Osteocyte (in vitro differentiated cells): ENCODE results near the gene TOB1. TPM values are rescaled to one million over a fixed set of nuclear protein-coding genes. Genes with fewer than 3 reads are reported as not detected.

Source experiments
- DNase-seq: peaks from one replicate; pipeline ENCODE4 v3.0.0; 2021; ENCODE audit warnings: mixed read lengths; ENCODE audit not compliant: unreplicated experiment; ENCODE audit errors: extremely low spot score
- H3K27ac Mint-ChIP-seq: one replicate; pipeline ENCODE4 v1.8.0; 2021; ENCODE audit warnings: mild to moderate bottlenecking, mixed read lengths; ENCODE audit not compliant: unreplicated experiment
- H3K27me3 Mint-ChIP-seq: one replicate; pipeline ENCODE4 v1.8.0; 2021; ENCODE audit warnings: mixed read lengths; ENCODE audit not compliant: unreplicated experiment
- H3K36me3 Mint-ChIP-seq: one replicate; pipeline ENCODE4 v1.8.0; 2021; ENCODE audit warnings: mixed read lengths; ENCODE audit not compliant: unreplicated experiment
- H3K4me1 Mint-ChIP-seq: one replicate; pipeline ENCODE4 v1.8.0; 2021; ENCODE audit warnings: mixed read lengths; ENCODE audit not compliant: unreplicated experiment
- H3K4me3 Mint-ChIP-seq: one replicate; pipeline ENCODE4 v1.8.0; 2021; ENCODE audit warnings: mild to moderate bottlenecking, moderate library complexity, mixed read lengths; ENCODE audit not compliant: unreplicated experiment
- H3K9me3 Mint-ChIP-seq: one replicate; pipeline ENCODE4 v1.8.0; 2021; ENCODE audit warnings: mixed read lengths; ENCODE audit not compliant: unreplicated experiment
- CTCF ChIP-seq: fragments of 200-600 bp; sonication (generic); IDR thresholded peaks from 2 replicates; pipeline ENCODE4 v1.5.0; 2021; ENCODE audit warnings: antibody characterized with exemption, mild to moderate bottlenecking, moderate library complexity
- total RNA-seq: library from RNA; stranded (reverse); gene quantifications from 2 replicates; pipeline ENCODE4 v1.2.1, GENCODE V29; 2021

TOB1 gene
- total RNA-seq, 1 donor from 2014 or later: 40.1 TPM

GRCh38 chr17:50909765-50910605, 43.8 kb upstream of the TOB1 start:
- DNase-seq: no peak
- Mint-ChIP-seq H3K4me1 (peaks cover 26% of the 10 kb centered on the region), H3K9me3 (no peaks in the 10 kb centered on the region), H3K27me3 (peaks cover 3% of the 10 kb centered on the region), H3K36me3 (no peaks in the 10 kb centered on the region), H3K27ac (no peak overlapping the region), H3K4me3 (no peak overlapping the region)
- no peak for TF ChIP-seq CTCF

- H3K4me3 Mint-ChIP-seq: no peak overlapping the region
- no peak for DNase-seq
- H3K4me1 Mint-ChIP-seq: peaks cover 33% of the 10 kb centered on the region
Observed at GRCh38 chr17:50908860-50909764, 43.0 kb upstream of the TOB1 start.

GRCh38 chr17:50908140-50908859, 42.1 kb upstream of the TOB1 start:
- peaks cover 40% of the 10 kb centered on the region for H3K4me1 Mint-ChIP-seq
- TF ChIP-seq CTCF: no peak
- H3K9me3 Mint-ChIP-seq: no peaks in the 10 kb centered on the region
- H3K27me3 Mint-ChIP-seq: peaks cover 3% of the 10 kb centered on the region
- no peak overlapping the region for H3K4me3 Mint-ChIP-seq
- no peak overlapping the region for H3K27ac Mint-ChIP-seq
- DNase-seq: no peak
- no peaks in the 10 kb centered on the region for H3K36me3 Mint-ChIP-seq

More at GRCh38 chr17:50908860-50909764, 43.0 kb upstream of the TOB1 start:
- H3K9me3 Mint-ChIP-seq: no peaks in the 10 kb centered on the region
- H3K27ac Mint-ChIP-seq: peak overlapping the region; percentile 3
- H3K36me3 Mint-ChIP-seq: no peaks in the 10 kb centered on the region
- H3K27me3 Mint-ChIP-seq: peaks cover 3% of the 10 kb centered on the region
- TF ChIP-seq CTCF: no peak

GRCh38 chr17:50906443-50906842, 40.3 kb upstream of the TOB1 start:
- peaks cover 3% of the 10 kb centered on the region for H3K27me3 Mint-ChIP-seq
- peaks cover 50% of the 10 kb centered on the region for H3K4me1 Mint-ChIP-seq
- TF ChIP-seq CTCF: no peak
- no peak for DNase-seq
- H3K27ac Mint-ChIP-seq: no peak overlapping the region
- no peak overlapping the region for H3K4me3 Mint-ChIP-seq
- H3K36me3 Mint-ChIP-seq: no peaks in the 10 kb centered on the region
- H3K9me3 Mint-ChIP-seq: no peaks in the 10 kb centered on the region
